ENCODE measurements around the gene FGF3. TPM values are rescaled to one million over a fixed set of nuclear protein-coding genes. Genes with fewer than 3 reads are reported as not detected.

Gene FGF3
- total RNA-seq, 1 donor from 2014 or later, result not detected

DNA sequence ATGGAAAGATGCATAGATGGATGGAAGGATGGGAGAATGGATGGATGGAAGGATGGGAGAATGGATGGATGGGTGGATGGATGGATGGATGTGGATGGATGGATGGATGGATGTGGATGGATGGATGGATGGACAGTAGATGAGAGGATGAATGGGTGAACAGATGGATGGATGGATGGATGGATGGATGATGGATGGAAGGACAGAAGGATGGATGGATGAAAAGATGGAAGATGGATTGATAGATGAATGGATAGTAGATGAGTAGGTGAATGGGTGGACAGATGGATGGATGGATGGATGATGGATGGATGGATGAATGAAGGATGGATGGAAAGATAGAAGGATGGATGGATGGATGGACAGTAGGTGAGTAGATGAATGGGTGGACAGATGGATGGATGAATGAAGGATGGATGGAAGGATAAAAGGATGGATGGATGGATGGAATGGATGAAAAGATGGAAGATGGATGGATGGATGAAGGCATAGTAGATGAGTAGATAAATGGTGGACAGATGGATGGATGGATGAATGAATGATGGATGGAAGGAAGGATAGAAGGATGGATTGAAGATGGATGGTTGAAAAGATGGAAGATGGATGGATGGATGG is 15.5 kb downstream of the FGF3 start:
- no peak for ATAC-seq
- intact Hi-C loops (cut with DNase I), result no loop called here
- no peak overlapping the region for H3K27ac ChIP-seq
- H3K36me3 ChIP-seq, result no peaks in the 10 kb centered on the region
- TF ChIP-seq, protein P1, sequence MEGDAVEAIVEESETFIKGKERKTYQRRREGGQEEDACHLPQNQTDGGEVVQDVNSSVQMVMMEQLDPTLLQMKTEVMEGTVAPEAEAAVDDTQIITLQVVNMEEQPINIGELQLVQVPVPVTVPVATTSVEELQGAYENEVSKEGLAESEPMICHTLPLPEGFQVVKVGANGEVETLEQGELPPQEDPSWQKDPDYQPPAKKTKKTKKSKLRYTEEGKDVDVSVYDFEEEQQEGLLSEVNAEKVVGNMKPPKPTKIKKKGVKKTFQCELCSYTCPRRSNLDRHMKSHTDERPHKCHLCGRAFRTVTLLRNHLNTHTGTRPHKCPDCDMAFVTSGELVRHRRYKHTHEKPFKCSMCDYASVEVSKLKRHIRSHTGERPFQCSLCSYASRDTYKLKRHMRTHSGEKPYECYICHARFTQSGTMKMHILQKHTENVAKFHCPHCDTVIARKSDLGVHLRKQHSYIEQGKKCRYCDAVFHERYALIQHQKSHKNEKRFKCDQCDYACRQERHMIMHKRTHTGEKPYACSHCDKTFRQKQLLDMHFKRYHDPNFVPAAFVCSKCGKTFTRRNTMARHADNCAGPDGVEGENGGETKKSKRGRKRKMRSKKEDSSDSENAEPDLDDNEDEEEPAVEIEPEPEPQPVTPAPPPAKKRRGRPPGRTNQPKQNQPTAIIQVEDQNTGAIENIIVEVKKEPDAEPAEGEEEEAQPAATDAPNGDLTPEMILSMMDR (IDR thresholded peaks at IDR 0.05), result no peak
- DNase-seq, result no peak
- no peaks in the 10 kb centered on the region for H3K4me1 ChIP-seq
- no peak overlapping the region for H3K4me3 ChIP-seq
- H3K9me3 ChIP-seq, result no peaks in the 10 kb centered on the region
- peaks cover 22% of the 10 kb centered on the region for H3K27me3 ChIP-seq (ENCODE audit: low read depth)

DNA sequence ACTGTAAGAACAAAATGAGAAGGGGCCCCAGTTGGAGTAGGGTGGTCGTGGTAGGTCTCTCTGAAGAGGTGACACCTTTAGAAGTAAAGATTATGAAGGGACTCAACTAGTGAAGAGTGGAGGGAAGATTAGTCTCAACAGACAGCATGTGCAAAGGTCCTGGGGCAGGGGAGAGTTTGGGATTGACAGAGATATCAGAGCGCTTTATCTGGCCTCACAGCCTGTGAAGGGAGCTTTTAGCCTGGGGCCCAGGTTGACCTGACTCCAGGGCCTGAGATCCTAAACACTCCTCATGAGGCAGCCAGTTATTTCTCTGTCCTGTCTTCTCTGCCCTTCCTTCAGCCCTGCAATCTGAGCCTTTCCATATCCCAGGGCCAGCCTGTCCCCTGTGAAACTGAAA is 16.2 kb downstream of the FGF3 start:
- intact Hi-C loops (cut with DNase I), result no loop called here
- H3K4me3 ChIP-seq, result no peak overlapping the region
- DNase-seq (no peak), ATAC-seq (no peak)
- H3K27ac ChIP-seq, result no peak overlapping the region
- TF ChIP-seq, protein P1 (IDR thresholded peaks at IDR 0.05), result no peak
- H3K9me3 ChIP-seq, result no peaks in the 10 kb centered on the region
- H3K36me3 ChIP-seq, result no peaks in the 10 kb centered on the region
- H3K27me3 ChIP-seq (ENCODE audit: low read depth), result peaks cover 15% of the 10 kb centered on the region
- H3K4me1 ChIP-seq, result no peaks in the 10 kb centered on the region

DNA sequence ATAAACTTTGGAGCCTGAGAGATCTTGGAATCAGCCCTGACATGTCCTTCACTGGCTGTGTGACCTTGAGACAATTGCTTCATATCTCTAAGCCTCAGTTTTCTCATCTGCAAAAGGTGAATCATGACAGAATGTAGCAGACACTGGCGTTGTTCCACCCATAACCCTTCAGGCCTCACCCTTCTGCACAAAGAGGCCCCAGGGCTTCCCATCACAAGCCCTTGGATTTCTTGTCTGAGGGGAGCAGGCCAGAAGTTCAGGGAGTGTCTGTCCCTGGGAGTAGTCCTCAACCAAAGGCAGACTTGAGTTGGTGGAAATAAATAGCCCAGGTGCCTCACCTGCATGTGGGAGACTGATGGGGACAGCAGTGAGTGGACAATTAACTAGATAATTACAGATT is 16.6 kb downstream of the FGF3 start:
- DNase-seq, result no peak

DNA sequence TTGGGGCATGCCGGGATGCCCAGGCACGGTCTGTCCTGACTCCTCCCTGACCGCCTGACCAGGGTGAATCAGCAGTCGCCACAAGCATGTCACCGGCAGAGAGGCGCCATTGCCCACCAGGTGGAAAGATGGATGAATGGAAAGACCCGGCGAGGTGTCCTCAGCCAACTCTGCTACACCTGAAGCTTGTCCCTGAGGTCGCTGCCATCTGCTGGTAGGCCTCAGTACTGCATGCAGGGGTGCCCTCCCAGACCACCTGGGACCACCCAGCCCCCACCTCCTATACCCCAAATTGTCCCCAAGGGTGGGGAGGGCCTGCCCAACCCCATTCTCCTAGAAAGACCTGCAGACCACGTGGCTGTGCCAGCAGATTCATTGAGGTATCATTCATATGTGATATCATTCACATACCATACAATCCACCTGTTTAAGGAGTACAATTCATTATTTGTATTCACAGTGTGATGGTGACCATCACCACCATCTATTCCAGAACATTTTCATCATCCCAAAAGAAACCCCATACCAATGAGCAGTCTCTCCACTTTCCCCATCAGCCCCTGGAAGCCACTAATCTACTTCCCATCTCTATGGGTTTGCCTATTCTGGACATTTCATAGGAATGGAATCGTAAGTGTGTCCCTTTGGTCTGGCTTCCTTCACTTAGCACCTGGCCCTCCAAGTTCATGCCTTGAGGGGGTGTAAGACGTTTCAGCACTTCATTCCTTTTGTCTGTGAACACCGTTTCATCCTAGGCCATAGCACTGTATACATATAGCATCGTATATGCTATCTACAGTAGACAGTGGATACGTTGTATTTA is 17.5 kb downstream of the FGF3 start:
- Histone ChIP-seq H3K27me3 (ENCODE audit: low read depth) (peaks cover 8% of the 10 kb centered on the region), H3K9me3 (no peaks in the 10 kb centered on the region), H3K36me3 (no peaks in the 10 kb centered on the region), H3K4me1 (no peaks in the 10 kb centered on the region), H3K4me3 (no peak overlapping the region), H3K27ac (no peak overlapping the region)
- ATAC-seq (peak; percentile 6 to 24), DNase-seq (no peak)
- intact Hi-C loops (cut with DNase I), result no loop called here
- TF ChIP-seq, protein P1 (IDR thresholded peaks at IDR 0.05), result peak; percentile 68

More for the DNA sequence above, 16.6 kb downstream of the FGF3 start:
- Histone ChIP-seq H3K4me3 (no peak overlapping the region), H3K9me3 (no peaks in the 10 kb centered on the region), H3K4me1 (no peaks in the 10 kb centered on the region), H3K27me3 (ENCODE audit: low read depth) (peaks cover 12% of the 10 kb centered on the region), H3K36me3 (no peaks in the 10 kb centered on the region), H3K27ac (no peak overlapping the region)
- intact Hi-C loops (cut with DNase I), result no loop called here
- TF ChIP-seq, protein P1 (IDR thresholded peaks at IDR 0.05), result no peak
- no peak for ATAC-seq

DNA sequence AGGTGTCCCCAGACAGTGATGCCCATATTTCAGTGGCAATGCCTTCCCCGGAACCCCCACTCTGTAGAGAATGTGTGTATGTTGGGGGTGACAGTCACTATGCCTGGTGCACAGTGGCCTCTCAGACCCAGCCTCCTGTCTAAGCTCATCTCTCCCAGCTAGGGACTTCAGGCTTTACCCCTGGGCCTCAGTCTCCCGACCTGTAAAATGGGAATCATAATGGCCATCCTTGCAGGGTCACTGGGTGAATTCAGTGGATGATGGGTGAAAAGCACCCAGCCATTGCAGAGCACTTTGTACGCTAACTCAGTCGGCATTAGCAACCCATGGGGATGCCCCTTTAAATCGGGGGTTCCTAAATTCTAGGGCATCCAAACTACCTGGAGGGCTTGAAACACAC is 18.9 kb downstream of the FGF3 start:
- intact Hi-C loops (cut with DNase I), result no loop called here
- no peaks in the 10 kb centered on the region for H3K9me3 ChIP-seq
- DNase-seq (no peak), ATAC-seq (no peak)
- H3K4me3 ChIP-seq, result no peak overlapping the region
- H3K27me3 ChIP-seq (ENCODE audit: low read depth), result peaks cover 8% of the 10 kb centered on the region
- no peak overlapping the region for H3K27ac ChIP-seq
- H3K36me3 ChIP-seq, result no peaks in the 10 kb centered on the region
- TF ChIP-seq, protein P1 (IDR thresholded peaks at IDR 0.05), result no peak
- no peaks in the 10 kb centered on the region for H3K4me1 ChIP-seq

All from lower lobe of right lung (tissue), 2 donors.